Heart left ventricle (tissue), 13 donors: ENCODE measurements around the gene MYO18B.

Experiments
- POLR2A ChIP-seq, 2 donors: fragments of 450-650 bp; IDR thresholded peaks; one replicate each; pipeline ENCODE4 v1.6.1; 2017; ENCODE audit warnings: antibody characterized with exemption in 2 of 2, mild to moderate bottlenecking in 2 of 2, moderate library complexity in 2 of 2
- TF ChIP-seq, protein P1 (sequence below), 12 donors: fragments of 200-600 bp; sonication (generic) in 4 of 12; IDR thresholded peaks; one replicate each; pipeline versions ENCODE4 v1.5.0 to v1.8.0; 2018 to 2022; ENCODE audit warnings: antibody characterized with exemption in 12 of 12, mild to moderate bottlenecking in 5 of 12
- donor health status: ischemic (EF 13 %, LVEDD 7.1; RV severe dilation, severe dysfunction).
- donor health status: DM: no; HTN: yes; CAD: no.
- donor health status: DM: no; HTN: no; CAD: no.
- donor health status: ischemic (EF 25% LVEDD 6.9; RV normal size, moderate dysfunction).
- donor health status: ischemic (EF 25% LVEDD 5.7; RV mildly dilated, moderate dysfunction).
- donor health status: ischemic (EF 35%, LVEDD 5.7; RV mildly dilated, moderate dysfunction).
- donor health status: nonischemic (EF 11% LVEDD 7.7; RV severe dilation, severe dysfunction).
- donor health status: DM: yes; HTN: yes; CAD: no.
- donor health status: PGD.
- donor health status: ischemic (EF 29% LVEDD 5.4; RV normal size, mild dysfunction).
- donor health status: nonischemic (EF 23%, LVEDD 6.1; RV moderate dilation, normal function).

DNA sequence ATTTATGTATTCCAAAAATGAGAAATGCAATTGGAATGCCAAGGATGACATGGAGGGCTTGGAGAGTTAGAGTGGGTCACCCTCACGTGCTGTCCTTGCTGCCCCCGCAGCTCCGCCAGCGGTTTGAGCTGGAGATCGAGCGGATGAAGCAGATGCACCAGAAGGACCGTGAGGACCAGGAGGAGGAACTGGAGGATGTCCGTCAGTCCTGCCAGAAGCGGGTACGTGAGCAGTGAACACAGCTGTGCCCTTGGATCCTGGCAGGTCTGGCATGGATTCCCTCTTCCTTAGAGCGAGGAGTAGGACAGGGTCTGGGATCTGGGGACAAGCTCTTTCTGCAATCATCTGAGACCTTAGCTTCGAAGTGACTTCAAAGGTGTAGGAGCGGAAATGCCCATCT is 166.2 kb downstream of the MYO18B start:
- TF ChIP-seq, protein P1, sequence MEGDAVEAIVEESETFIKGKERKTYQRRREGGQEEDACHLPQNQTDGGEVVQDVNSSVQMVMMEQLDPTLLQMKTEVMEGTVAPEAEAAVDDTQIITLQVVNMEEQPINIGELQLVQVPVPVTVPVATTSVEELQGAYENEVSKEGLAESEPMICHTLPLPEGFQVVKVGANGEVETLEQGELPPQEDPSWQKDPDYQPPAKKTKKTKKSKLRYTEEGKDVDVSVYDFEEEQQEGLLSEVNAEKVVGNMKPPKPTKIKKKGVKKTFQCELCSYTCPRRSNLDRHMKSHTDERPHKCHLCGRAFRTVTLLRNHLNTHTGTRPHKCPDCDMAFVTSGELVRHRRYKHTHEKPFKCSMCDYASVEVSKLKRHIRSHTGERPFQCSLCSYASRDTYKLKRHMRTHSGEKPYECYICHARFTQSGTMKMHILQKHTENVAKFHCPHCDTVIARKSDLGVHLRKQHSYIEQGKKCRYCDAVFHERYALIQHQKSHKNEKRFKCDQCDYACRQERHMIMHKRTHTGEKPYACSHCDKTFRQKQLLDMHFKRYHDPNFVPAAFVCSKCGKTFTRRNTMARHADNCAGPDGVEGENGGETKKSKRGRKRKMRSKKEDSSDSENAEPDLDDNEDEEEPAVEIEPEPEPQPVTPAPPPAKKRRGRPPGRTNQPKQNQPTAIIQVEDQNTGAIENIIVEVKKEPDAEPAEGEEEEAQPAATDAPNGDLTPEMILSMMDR (IDR thresholded peaks at IDR 0.05) = no peak
- TF ChIP-seq POLR2A (IDR thresholded peaks at IDR 0.05) = no peak
